Activated naive CD4-positive, alpha-beta T cell treated with anti-CD3 and anti-CD28 coated beads, Interleukin-2, amount 50 U/mL, for 24 hours (primary cell): ENCODE results near the gene CD63.

ENCODE experiments used
- H3K27ac Mint-ChIP-seq: one replicate; pipeline ENCODE4 v1.8.0; 2021; ENCODE audit warnings: mild to moderate bottlenecking, mixed read lengths
- H3K27me3 Mint-ChIP-seq: one replicate; pipeline ENCODE4 v1.8.0; 2021; ENCODE audit warnings: mixed read lengths
- H3K36me3 Mint-ChIP-seq: one replicate; pipeline ENCODE4 v1.8.0; 2021; ENCODE audit warnings: mixed read lengths
- H3K4me1 Mint-ChIP-seq: one replicate; pipeline ENCODE4 v1.8.0; 2021; ENCODE audit warnings: mixed read lengths
- H3K4me3 Mint-ChIP-seq: one replicate; pipeline ENCODE4 v1.8.0; 2021; ENCODE audit warnings: mild to moderate bottlenecking, mixed read lengths
- H3K9me3 Mint-ChIP-seq: one replicate; pipeline ENCODE4 v1.8.0; 2021; ENCODE audit warnings: mixed read lengths

The CD63 gene

GRCh38 chr12:55729819-55730818 is 1.3 kb upstream of the CD63 start:
- H3K36me3 Mint-ChIP-seq, result no peaks in the 10 kb centered on the region
- H3K4me3 Mint-ChIP-seq, result peak overlapping the region; percentile 93
- H3K27ac Mint-ChIP-seq, result peak overlapping the region; percentile 96
- H3K4me1 Mint-ChIP-seq, result peaks cover 40% of the 10 kb centered on the region
- H3K9me3 Mint-ChIP-seq, result no peaks in the 10 kb centered on the region
- no peaks in the 10 kb centered on the region for H3K27me3 Mint-ChIP-seq

GRCh38 chr12:55728186-55728938 is 447 bp downstream of the CD63 start:
- H3K27ac Mint-ChIP-seq, result no peak overlapping the region
- H3K27me3 Mint-ChIP-seq, result no peaks in the 10 kb centered on the region
- H3K4me1 Mint-ChIP-seq, result peaks cover 46% of the 10 kb centered on the region
- H3K4me3 Mint-ChIP-seq, result peak overlapping the region; percentile 82
- no peaks in the 10 kb centered on the region for H3K36me3 Mint-ChIP-seq
- no peaks in the 10 kb centered on the region for H3K9me3 Mint-ChIP-seq

- peak overlapping the region; percentile 79 for H3K27ac Mint-ChIP-seq
- H3K4me1 Mint-ChIP-seq, result peaks cover 46% of the 10 kb centered on the region
- no peaks in the 10 kb centered on the region for H3K36me3 Mint-ChIP-seq
- H3K4me3 Mint-ChIP-seq, result peak overlapping the region; percentile 82
- no peaks in the 10 kb centered on the region for H3K27me3 Mint-ChIP-seq
- no peaks in the 10 kb centered on the region for H3K9me3 Mint-ChIP-seq
These were observed 1.1 kb downstream of the CD63 start for GRCh38 chr12:55727643-55728185.

- Mint-ChIP-seq H3K4me1 (peaks cover 46% of the 10 kb centered on the region), H3K36me3 (no peaks in the 10 kb centered on the region), H3K27ac (peak overlapping the region; percentile 55), H3K27me3 (no peaks in the 10 kb centered on the region), H3K9me3 (no peaks in the 10 kb centered on the region), H3K4me3 (peak overlapping the region; percentile 82)
These were observed 1.8 kb downstream of the CD63 start for GRCh38 chr12:55726971-55727370.

- H3K4me3 Mint-ChIP-seq, result no peak overlapping the region
- H3K27me3 Mint-ChIP-seq, result no peaks in the 10 kb centered on the region
- H3K4me1 Mint-ChIP-seq, result peaks cover 42% of the 10 kb centered on the region
- no peaks in the 10 kb centered on the region for H3K36me3 Mint-ChIP-seq
- H3K9me3 Mint-ChIP-seq, result no peaks in the 10 kb centered on the region
- no peak overlapping the region for H3K27ac Mint-ChIP-seq
These were observed 3.3 kb downstream of the CD63 start for GRCh38 chr12:55725556-55725955.

- H3K27ac Mint-ChIP-seq, result no peak overlapping the region
- H3K27me3 Mint-ChIP-seq, result no peaks in the 10 kb centered on the region
- no peaks in the 10 kb centered on the region for H3K9me3 Mint-ChIP-seq
- H3K4me1 Mint-ChIP-seq, result peaks cover 36% of the 10 kb centered on the region
- no peak overlapping the region for H3K4me3 Mint-ChIP-seq
- H3K36me3 Mint-ChIP-seq, result no peaks in the 10 kb centered on the region
These were observed 3.9 kb downstream of the CD63 start for GRCh38 chr12:55724940-55725309.

GRCh38 chr12:55724226-55724939 is 4.4 kb downstream of the CD63 start:
- no peak overlapping the region for H3K27ac Mint-ChIP-seq
- H3K9me3 Mint-ChIP-seq, result no peaks in the 10 kb centered on the region
- H3K4me3 Mint-ChIP-seq, result no peak overlapping the region
- H3K27me3 Mint-ChIP-seq, result no peaks in the 10 kb centered on the region
- H3K36me3 Mint-ChIP-seq, result no peaks in the 10 kb centered on the region
- peaks cover 30% of the 10 kb centered on the region for H3K4me1 Mint-ChIP-seq

- Mint-ChIP-seq H3K36me3 (no peaks in the 10 kb centered on the region), H3K4me3 (no peak overlapping the region), H3K27ac (no peak overlapping the region), H3K4me1 (peaks cover 29% of the 10 kb centered on the region), H3K9me3 (no peaks in the 10 kb centered on the region), H3K27me3 (no peaks in the 10 kb centered on the region)
These were observed 5.1 kb downstream of the CD63 start for GRCh38 chr12:55723516-55724225.

- Mint-ChIP-seq H3K36me3 (no peaks in the 10 kb centered on the region), H3K9me3 (no peaks in the 10 kb centered on the region), H3K27me3 (no peaks in the 10 kb centered on the region), H3K4me3 (no peak overlapping the region), H3K4me1 (peaks cover 36% of the 10 kb centered on the region), H3K27ac (no peak overlapping the region)
These were observed 5.9 kb downstream of the CD63 start for GRCh38 chr12:55722948-55723347.

GRCh38 chr12:55721601-55722213 is 7.1 kb downstream of the CD63 start:
- Mint-ChIP-seq H3K36me3 (no peaks in the 10 kb centered on the region), H3K4me1 (peaks cover 38% of the 10 kb centered on the region), H3K9me3 (no peaks in the 10 kb centered on the region), H3K4me3 (no peak overlapping the region), H3K27ac (no peak overlapping the region), H3K27me3 (no peaks in the 10 kb centered on the region)

GRCh38 chr12:55720894-55721444 is 7.8 kb downstream of the CD63 start:
- Mint-ChIP-seq H3K27ac (no peak overlapping the region), H3K9me3 (no peaks in the 10 kb centered on the region), H3K36me3 (no peaks in the 10 kb centered on the region), H3K4me1 (peaks cover 38% of the 10 kb centered on the region), H3K4me3 (no peak overlapping the region), H3K27me3 (no peaks in the 10 kb centered on the region)

- Mint-ChIP-seq H3K4me3 (no peak within 1 kb of the TSS), H3K36me3 (no peaks in the 10 kb centered on the region), H3K9me3 (no peaks in the 10 kb centered on the region), H3K27me3 (no peaks in the 10 kb centered on the region), H3K4me1 (peaks cover 38% of the 10 kb centered on the region), H3K27ac (peak within 1 kb of the TSS; percentile 12)
These were observed 8.7 kb downstream of the CD63 start, which contains the start of gene RDH5 for GRCh38 chr12:55720071-55720564. RDH5 (plus strand) TSS chr12:55720393; CDS start chr12:55721185, 792 bp downstream.

GRCh38 chr12:55719371-55719770 is 9.4 kb downstream of the CD63 start:
- H3K27me3 Mint-ChIP-seq, result no peaks in the 10 kb centered on the region
- peaks cover 31% of the 10 kb centered on the region for H3K4me1 Mint-ChIP-seq
- no peak overlapping the region for H3K4me3 Mint-ChIP-seq
- H3K36me3 Mint-ChIP-seq, result no peaks in the 10 kb centered on the region
- no peaks in the 10 kb centered on the region for H3K9me3 Mint-ChIP-seq
- peak overlapping the region; percentile 12 for H3K27ac Mint-ChIP-seq
